ENCODE measurements around the gene RBCK1.

DNA sequence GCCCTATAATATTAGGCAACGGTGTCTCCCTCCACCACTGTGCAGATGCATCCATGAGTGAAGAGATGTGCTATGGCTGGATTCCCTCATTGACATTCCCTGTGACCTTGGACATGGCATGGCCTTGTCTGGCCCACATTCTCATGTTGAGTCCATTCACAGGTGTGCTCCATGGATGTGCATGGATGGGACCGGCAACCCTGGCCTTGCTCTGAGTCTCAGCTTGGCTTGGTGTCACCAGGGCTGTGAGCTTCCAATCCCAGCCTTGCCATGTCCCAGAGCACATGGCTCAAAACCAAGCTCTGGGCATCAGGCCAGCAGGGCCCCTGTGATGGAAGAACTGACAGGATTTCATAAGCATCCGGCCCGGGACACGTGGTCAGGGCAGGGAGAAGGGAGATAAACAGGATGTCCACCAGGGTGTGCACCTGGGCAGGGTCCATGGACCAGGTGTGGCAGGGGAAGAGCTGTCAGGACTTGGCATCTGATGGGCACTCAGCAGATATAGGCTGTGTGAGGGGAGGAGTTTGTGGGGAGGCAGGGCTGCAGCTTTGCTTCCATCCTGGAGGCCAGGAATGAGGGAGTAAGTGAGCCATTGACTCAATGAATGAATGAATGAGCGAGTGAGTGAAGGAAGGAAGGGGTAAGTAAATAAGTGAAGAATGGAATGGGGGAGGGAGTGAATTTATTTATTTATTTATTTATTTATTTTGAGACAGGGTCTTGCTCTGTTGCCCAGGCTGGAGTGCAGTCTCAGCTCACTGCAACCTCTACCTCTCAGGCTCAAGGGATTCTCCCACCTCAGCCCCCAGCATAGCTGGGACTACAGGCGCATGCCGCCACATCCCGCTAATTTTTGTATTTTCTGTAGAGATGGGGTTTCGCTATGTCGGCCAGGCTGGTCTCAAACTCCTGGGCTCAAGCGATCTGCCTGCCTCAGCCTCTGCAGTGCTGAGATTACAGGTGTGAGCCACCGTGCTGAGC lies 45.5 kb upstream of the RBCK1 start:
- TF ChIP-seq, protein P1, sequence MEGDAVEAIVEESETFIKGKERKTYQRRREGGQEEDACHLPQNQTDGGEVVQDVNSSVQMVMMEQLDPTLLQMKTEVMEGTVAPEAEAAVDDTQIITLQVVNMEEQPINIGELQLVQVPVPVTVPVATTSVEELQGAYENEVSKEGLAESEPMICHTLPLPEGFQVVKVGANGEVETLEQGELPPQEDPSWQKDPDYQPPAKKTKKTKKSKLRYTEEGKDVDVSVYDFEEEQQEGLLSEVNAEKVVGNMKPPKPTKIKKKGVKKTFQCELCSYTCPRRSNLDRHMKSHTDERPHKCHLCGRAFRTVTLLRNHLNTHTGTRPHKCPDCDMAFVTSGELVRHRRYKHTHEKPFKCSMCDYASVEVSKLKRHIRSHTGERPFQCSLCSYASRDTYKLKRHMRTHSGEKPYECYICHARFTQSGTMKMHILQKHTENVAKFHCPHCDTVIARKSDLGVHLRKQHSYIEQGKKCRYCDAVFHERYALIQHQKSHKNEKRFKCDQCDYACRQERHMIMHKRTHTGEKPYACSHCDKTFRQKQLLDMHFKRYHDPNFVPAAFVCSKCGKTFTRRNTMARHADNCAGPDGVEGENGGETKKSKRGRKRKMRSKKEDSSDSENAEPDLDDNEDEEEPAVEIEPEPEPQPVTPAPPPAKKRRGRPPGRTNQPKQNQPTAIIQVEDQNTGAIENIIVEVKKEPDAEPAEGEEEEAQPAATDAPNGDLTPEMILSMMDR (IDR thresholded peaks at IDR 0.05) = peak; percentile 27 to 76 (median 67)
- no peak for TF ChIP-seq POLR2A (IDR thresholded peaks at IDR 0.05)

All from upper lobe of left lung (tissue), 4 donors.